Endodermal cell (in vitro differentiated cells): ENCODE results near the gene TARDBP. TPM values are rescaled to one million over a fixed set of nuclear protein-coding genes. Genes with fewer than 3 reads are reported as not detected.

Experiments
- DNase-seq: peaks from one replicate; pipeline ENCODE4 v3.0.0-alpha.2; 2017
- H3K27ac ChIP-seq: 2 replicates; pipeline ENCODE4 v1.5.1; 2013; ENCODE audit warnings: mild to moderate bottlenecking, low read depth, low read length, moderate library complexity
- H3K27me3 ChIP-seq: 2 replicates; pipeline ENCODE4 v1.6.1; 2013; ENCODE audit warnings: mild to moderate bottlenecking, low read length, moderate library complexity; ENCODE audit not compliant: insufficient read depth, control insufficient read depth, poor library complexity, severe bottlenecking
- H3K36me3 ChIP-seq: 2 replicates; pipeline ENCODE4 v1.7.0; 2013; ENCODE audit warnings: mild to moderate bottlenecking, low read length, moderate library complexity; ENCODE audit not compliant: control insufficient read depth, insufficient read depth
- H3K4me1 ChIP-seq: one replicate; pipeline ENCODE4 v1.7.0; 2013; ENCODE audit warnings: low read length; ENCODE audit not compliant: control insufficient read depth, insufficient read depth
- H3K4me3 ChIP-seq: 2 replicates; pipeline ENCODE4 v1.5.1; 2013; ENCODE audit warnings: mild to moderate bottlenecking, low read length, moderate library complexity
- H3K9ac ChIP-seq: 2 replicates; pipeline ENCODE4 v1.6.1; 2013; ENCODE audit warnings: mild to moderate bottlenecking, low read length, moderate library complexity; ENCODE audit not compliant: poor library complexity, severe bottlenecking; ENCODE audit errors: extremely low read depth
- H3K9me3 ChIP-seq: 2 replicates; pipeline ENCODE4 v1.6.1; 2013; ENCODE audit warnings: mild to moderate bottlenecking, low read length, moderate library complexity; ENCODE audit not compliant: control insufficient read depth
- H3K27ac Mint-ChIP-seq: 2 replicates; pipeline ENCODE4 v1.8.0; 2020; ENCODE audit warnings: mixed read lengths
- H3K27me3 Mint-ChIP-seq: 2 replicates; pipeline ENCODE4 v1.8.0; 2021; ENCODE audit warnings: mild to moderate bottlenecking, mixed read lengths; ENCODE audit not compliant: insufficient read depth
- H3K36me3 Mint-ChIP-seq: 2 replicates; pipeline ENCODE4 v1.8.0; 2020; ENCODE audit warnings: low read depth, mixed read lengths
- H3K4me1 Mint-ChIP-seq: 2 replicates; pipeline ENCODE4 v1.8.0; 2020; ENCODE audit warnings: mixed read lengths
- H3K4me3 Mint-ChIP-seq: 2 replicates; pipeline ENCODE4 v1.8.0; 2020; ENCODE audit warnings: mild to moderate bottlenecking, moderate library complexity, mixed read lengths
- H3K9me3 Mint-ChIP-seq: 2 replicates; pipeline ENCODE4 v1.8.0; 2020; ENCODE audit warnings: mild to moderate bottlenecking, mixed read lengths
- WGBS, 2 experiments: methylation state at CpG; one replicate each; pipeline versions ENCODE4 v1.1.5 to v1.1.7; 2013; ENCODE audit warnings: missing lambda C conversion rate in 2 of 2, mixed read lengths in 1 of 2; ENCODE audit not compliant: insufficient coverage in 1 of 2, insufficient read length in 1 of 2; 5-methylcytosine and 5-hydroxymethylcytosine counted together
- long read RNA-seq, 4 experiments: library from polyadenylated mRNA in 2 of 4; library from RNA in 1 of 4; library from capped mRNA in 1 of 4; stranded (forward) in 3 of 4; unstranded in 1 of 4; transcript quantifications; one replicate each; pipeline ENCODE4 v2.0.0, GENCODE V29; 2020 to 2021; ENCODE audit warnings: inconsistent platforms in 1 of 4
- polyA plus RNA-seq, 2 experiments: library from polyadenylated mRNA; stranded (reverse); fragments of 50-300 nt; gene quantifications; one replicate each; pipeline ENCODE4 v1.2.3, GENCODE V29; 2013
- total RNA-seq, 2 donors: library from RNA; stranded (reverse); fragmentation: NEBNext Ultra II Directional in 1 of 2; extraction: Animal tissue kit (Norgen Biotek cat#: 25700) in 1 of 2; gene quantifications; 2 replicates in 1 of 2; 3 replicates in 1 of 2; pipeline ENCODE4 v1.2.1, GENCODE V29; 2021
- TF ChIP-seq, protein P1 (sequence below): fragments of 200-600 bp; sonication (generic); conservative IDR thresholded peaks from 2 replicates; pipeline ENCODE4 v1.5.0; 2021; ENCODE audit warnings: antibody characterized with exemption, mild to moderate bottlenecking

The TARDBP gene
- total RNA-seq: 100 to 1,000 TPM; 203 to 216 TPM
- polyA plus RNA-seq (2013, experiment 1 of 2): 271 TPM
- polyA plus RNA-seq (2013, experiment 2 of 2): 250 TPM
- long read RNA-seq, experiment 1, full-length matches to known transcripts: 26 of 62 reads
- long read RNA-seq, experiment 1, partial matches to known transcripts: 28 of 62 reads
- long read RNA-seq, experiment 1, other reads (novel, unspliced or antisense): 8 of 62 reads
- long read RNA-seq, experiment 2, full-length matches to known transcripts: 234 of 270 reads
- long read RNA-seq, experiment 2, partial matches to known transcripts: 17 of 270 reads
- long read RNA-seq, experiment 2, other reads (novel, unspliced or antisense): 19 of 270 reads
- long read RNA-seq, experiment 3, full-length matches to known transcripts: 772 of 854 reads
- long read RNA-seq, experiment 3, partial matches to known transcripts: 30 of 854 reads
- long read RNA-seq, experiment 3, other reads (novel, unspliced or antisense): 52 of 854 reads
- long read RNA-seq, experiment 4, full-length matches to known transcripts: 161 of 215 reads
- long read RNA-seq, experiment 4, partial matches to known transcripts: 23 of 215 reads
- long read RNA-seq, experiment 4, other reads (novel, unspliced or antisense): 31 of 215 reads

DNA sequence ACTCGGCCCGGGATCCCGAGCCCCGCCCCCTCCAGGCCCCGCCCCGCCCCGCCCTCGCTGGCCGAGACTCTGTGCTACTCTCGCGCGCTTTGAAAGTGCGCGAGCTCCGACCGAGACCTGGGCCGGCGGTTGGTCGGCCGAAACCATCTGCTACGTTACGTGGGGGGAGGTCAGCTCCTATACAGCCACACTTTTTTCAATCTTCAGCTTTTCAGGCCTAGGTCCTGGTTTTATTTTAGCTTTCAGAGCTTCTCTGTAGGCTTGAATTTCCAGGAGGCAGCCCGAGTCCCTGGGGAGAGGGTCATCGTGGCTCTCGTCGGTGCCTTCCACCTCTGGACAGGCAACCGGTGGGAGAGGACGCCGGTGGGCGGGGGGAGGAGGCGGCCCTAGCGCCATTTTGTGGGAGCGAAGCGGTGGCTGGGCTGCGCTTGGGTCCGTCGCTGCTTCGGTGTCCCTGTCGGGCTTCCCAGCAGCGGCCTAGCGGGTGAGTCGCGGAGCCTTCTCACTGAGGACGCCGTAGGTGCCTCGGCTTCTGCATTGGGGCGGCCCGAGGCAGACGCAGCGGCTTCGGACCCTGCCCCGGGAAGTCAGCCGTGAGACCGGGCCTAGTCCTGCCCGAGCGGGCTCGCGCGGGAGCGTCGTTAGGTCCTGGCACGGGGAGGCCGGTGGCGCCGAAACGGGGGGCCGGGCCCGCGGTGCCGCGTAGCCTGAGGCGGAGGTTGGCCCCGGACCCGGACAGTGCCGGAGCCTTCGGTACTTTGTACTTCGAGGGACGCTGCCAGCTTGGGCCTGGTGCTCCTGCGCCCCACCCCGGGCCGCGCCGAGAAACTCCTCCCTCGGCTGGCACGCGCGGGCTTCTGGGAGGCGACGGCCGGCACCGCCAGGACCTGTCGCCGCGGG lies at the start of gene TARDBP:
Gene TARDBP (plus strand): TSS at position 395 of the 900 bp plus-strand sequence. CDS start 1,074 bp downstream, outside the sequence.
- H3K4me1 Mint-ChIP-seq: peaks cover 12% of the 10 kb centered on the region
- peak within 1 kb of the TSS; percentile 100 for H3K27ac Mint-ChIP-seq
- Histone ChIP-seq H3K27ac (peak within 1 kb of the TSS; percentile 100), H3K4me3 (peak within 1 kb of the TSS; percentile 88), H3K36me3 (peaks cover 36% of the 10 kb centered on the region), H3K27me3 (no peaks in the 10 kb centered on the region), H3K9ac (peak within 1 kb of the TSS; percentile 100), H3K4me1 (no peaks in the 10 kb centered on the region), H3K9me3 (no peaks in the 10 kb centered on the region)
- WGBS, 2 experiments: 0% methylated on average over 41 to 94 of the region's 94 CpGs
- no peaks in the 10 kb centered on the region for H3K27me3 Mint-ChIP-seq
- H3K36me3 Mint-ChIP-seq: peaks cover 38% of the 10 kb centered on the region
- H3K9me3 Mint-ChIP-seq: no peaks in the 10 kb centered on the region
- TF ChIP-seq, protein P1, sequence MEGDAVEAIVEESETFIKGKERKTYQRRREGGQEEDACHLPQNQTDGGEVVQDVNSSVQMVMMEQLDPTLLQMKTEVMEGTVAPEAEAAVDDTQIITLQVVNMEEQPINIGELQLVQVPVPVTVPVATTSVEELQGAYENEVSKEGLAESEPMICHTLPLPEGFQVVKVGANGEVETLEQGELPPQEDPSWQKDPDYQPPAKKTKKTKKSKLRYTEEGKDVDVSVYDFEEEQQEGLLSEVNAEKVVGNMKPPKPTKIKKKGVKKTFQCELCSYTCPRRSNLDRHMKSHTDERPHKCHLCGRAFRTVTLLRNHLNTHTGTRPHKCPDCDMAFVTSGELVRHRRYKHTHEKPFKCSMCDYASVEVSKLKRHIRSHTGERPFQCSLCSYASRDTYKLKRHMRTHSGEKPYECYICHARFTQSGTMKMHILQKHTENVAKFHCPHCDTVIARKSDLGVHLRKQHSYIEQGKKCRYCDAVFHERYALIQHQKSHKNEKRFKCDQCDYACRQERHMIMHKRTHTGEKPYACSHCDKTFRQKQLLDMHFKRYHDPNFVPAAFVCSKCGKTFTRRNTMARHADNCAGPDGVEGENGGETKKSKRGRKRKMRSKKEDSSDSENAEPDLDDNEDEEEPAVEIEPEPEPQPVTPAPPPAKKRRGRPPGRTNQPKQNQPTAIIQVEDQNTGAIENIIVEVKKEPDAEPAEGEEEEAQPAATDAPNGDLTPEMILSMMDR: no peak
- peak; percentile 97 for DNase-seq
- H3K4me3 Mint-ChIP-seq: peak within 1 kb of the TSS; percentile 82

DNA sequence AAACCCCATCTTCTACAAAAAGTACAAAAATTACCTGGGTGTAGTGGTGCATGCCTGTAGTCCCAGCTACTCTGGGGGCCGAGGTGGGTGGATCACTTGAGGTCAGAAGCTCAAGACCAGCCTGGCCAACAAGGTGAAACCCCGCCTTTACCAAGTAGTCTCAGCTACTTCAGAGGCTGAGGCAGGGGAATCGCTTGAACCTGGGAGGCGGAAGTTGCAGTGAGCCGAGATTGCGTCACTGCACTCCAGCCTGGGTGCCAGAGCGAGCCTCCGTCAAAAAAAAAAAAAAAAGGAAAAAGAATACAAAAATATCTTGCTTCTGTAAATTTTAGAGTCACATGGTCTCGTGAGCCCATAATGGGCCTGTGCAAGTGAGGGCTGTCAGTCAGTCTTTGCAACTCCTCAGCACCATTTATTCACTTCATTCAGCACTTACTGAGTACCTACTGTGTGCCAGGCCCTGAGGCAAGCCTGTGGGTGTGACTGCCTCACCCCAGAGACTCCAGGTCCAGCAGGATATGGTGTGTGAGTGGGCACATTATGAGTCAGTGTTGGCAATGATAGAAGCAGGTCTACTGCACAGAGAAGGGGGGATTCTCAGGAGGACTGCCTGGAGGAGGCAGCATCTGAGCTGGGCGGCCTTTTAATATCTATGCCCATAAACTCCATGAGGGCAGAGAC lies 46.8 kb upstream of the TARDBP start:
- no peak overlapping the region for H3K4me3 Mint-ChIP-seq
- Histone ChIP-seq H3K27me3 (no peaks in the 10 kb centered on the region), H3K36me3 (no peaks in the 10 kb centered on the region), H3K4me3 (no peak overlapping the region), H3K4me1 (peaks cover 3% of the 10 kb centered on the region), H3K9me3 (no peaks in the 10 kb centered on the region), H3K9ac (no peak overlapping the region), H3K27ac (no peak overlapping the region)
- peak; percentile 53 for DNase-seq
- 87 to 91% methylated on average over 7 to 10 of the region's 10 CpGs for WGBS, 2 experiments
- H3K36me3 Mint-ChIP-seq: no peaks in the 10 kb centered on the region
- peaks cover 18% of the 10 kb centered on the region for H3K4me1 Mint-ChIP-seq
- H3K27ac Mint-ChIP-seq: no peak overlapping the region
- H3K9me3 Mint-ChIP-seq: no peaks in the 10 kb centered on the region
- TF ChIP-seq, protein P1: no peak
- peaks cover 3% of the 10 kb centered on the region for H3K27me3 Mint-ChIP-seq

DNA sequence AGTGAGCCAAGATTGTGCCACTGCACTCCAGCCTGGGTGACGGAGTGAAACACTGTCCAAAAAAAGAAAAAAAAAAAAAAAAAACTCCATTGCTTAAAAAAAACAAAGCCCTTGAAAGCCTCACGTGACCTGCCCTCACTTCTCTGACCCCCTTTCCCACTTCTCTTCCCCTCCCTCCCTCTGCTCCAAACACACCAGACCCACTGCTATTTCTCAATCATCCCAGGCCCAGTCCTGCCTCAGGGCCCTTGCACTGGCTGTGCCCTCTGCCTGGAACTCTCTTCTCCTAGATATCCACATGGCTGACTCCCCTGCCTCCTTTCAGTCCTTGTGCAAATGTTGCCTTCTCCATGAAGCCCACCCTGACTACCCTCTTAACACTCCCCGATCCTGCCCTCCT lies 45.4 kb upstream of the TARDBP start:
- 100% methylated on average over 1 to 3 of the region's 3 CpGs for whole genome bisulfite sequencing, 2 experiments
- H3K27ac ChIP-seq: no peak overlapping the region
- no peaks in the 10 kb centered on the region for H3K36me3 Mint-ChIP-seq
- H3K4me1 ChIP-seq: peaks cover 3% of the 10 kb centered on the region
- no peaks in the 10 kb centered on the region for H3K9me3 Mint-ChIP-seq
- no peaks in the 10 kb centered on the region for H3K9me3 ChIP-seq
- DNase-seq: no peak
- H3K27ac Mint-ChIP-seq: no peak overlapping the region
- no peak overlapping the region for H3K4me3 Mint-ChIP-seq
- no peaks in the 10 kb centered on the region for H3K36me3 ChIP-seq
- H3K4me1 Mint-ChIP-seq: peaks cover 18% of the 10 kb centered on the region
- H3K27me3 Mint-ChIP-seq: peaks cover 3% of the 10 kb centered on the region
- TF ChIP-seq, protein P1: no peak
- H3K9ac ChIP-seq: no peak overlapping the region
- H3K27me3 ChIP-seq: no peaks in the 10 kb centered on the region
- H3K4me3 ChIP-seq: no peak overlapping the region
